WI38 (cell line): ENCODE measurements around the gene MTREX.

Source experiments
- H3K4me3 ChIP-seq: 2 replicates; pipeline ENCODE4 v1.5.1; 2011; ENCODE audit warnings: low read depth, mild to moderate bottlenecking, control low read depth, low read length
- CTCF ChIP-seq: IDR thresholded peaks from 2 replicates; pipeline ENCODE4 v1.5.1; 2012; ENCODE audit warnings: low read depth, mild to moderate bottlenecking, control low read depth, low read length

Gene MTREX

GRCh38 chr5:55338810-55339243 lies 31.0 kb downstream of the MTREX start:
- TF ChIP-seq CTCF, result no peak
- H3K4me3 ChIP-seq, result no peak overlapping the region

GRCh38 chr5:55343107-55343506 lies 35.3 kb downstream of the MTREX start:
- no peak for TF ChIP-seq CTCF
- H3K4me3 ChIP-seq, result no peak overlapping the region

- TF ChIP-seq CTCF, result no peak
- H3K4me3 ChIP-seq, result no peak overlapping the region
Measured at GRCh38 chr5:55343609-55344008, 35.8 kb downstream of the MTREX start.

- peak; percentile 75 for TF ChIP-seq CTCF
- H3K4me3 ChIP-seq, result no peak overlapping the region
Measured at GRCh38 chr5:55344392-55344992, 36.7 kb downstream of the MTREX start.

- TF ChIP-seq CTCF, result no peak
Measured at GRCh38 chr5:55345327-55345726, 37.5 kb downstream of the MTREX start.

GRCh38 chr5:55347786-55348185 lies 40.0 kb downstream of the MTREX start:
- TF ChIP-seq CTCF, result no peak

More at GRCh38 chr5:55345327-55345726, 37.5 kb downstream of the MTREX start:
- H3K4me3 ChIP-seq, result no peak overlapping the region

GRCh38 chr5:55350754-55351153 lies 43.0 kb downstream of the MTREX start:
- TF ChIP-seq CTCF, result no peak
- H3K4me3 ChIP-seq, result no peak overlapping the region

More at GRCh38 chr5:55347786-55348185, 40.0 kb downstream of the MTREX start:
- no peak overlapping the region for H3K4me3 ChIP-seq
